ENCODE results near the gene SLC15A3.
"Not testable (repeated sequence)": the region's sequence is repeated elsewhere in the genome, so short reads cannot be mapped to it uniquely, and the experiment has no call there.

Gene SLC15A3

GRCh38 chr11:60974726-60975125, 22.8 kb upstream of the SLC15A3 start:
- DNase-seq (ENCODE audit: low read depth) = no peak

- not testable (repeated sequence) for DNase-seq (ENCODE audit: low read depth)
These were observed 22.3 kb upstream of the SLC15A3 start for GRCh38 chr11:60974316-60974715.

- DNase-seq (ENCODE audit: low read depth) = no peak
These were observed 21.7 kb upstream of the SLC15A3 start for GRCh38 chr11:60973699-60974098.

- DNase-seq (ENCODE audit: low read depth) = no peak
These were observed 20.4 kb upstream of the SLC15A3 start for GRCh38 chr11:60972182-60973030.

GRCh38 chr11:60971520-60971919, 19.5 kb upstream of the SLC15A3 start, which contains the start of gene CD6:
CD6 (plus strand) TSS chr11:60971680; CDS start chr11:60971866, 186 bp downstream.
- no peak for DNase-seq (ENCODE audit: low read depth)

GRCh38 chr11:60970890-60971289, 18.9 kb upstream of the SLC15A3 start:
- DNase-seq (ENCODE audit: low read depth) = no peak

GRCh38 chr11:60970369-60970774, 18.4 kb upstream of the SLC15A3 start:
- DNase-seq (ENCODE audit: low read depth) = no peak

- no peak for DNase-seq (ENCODE audit: low read depth)
These were observed 16.2 kb upstream of the SLC15A3 start for GRCh38 chr11:60968223-60968622.

GRCh38 chr11:60966890-60967289, 14.9 kb upstream of the SLC15A3 start:
- no peak for DNase-seq (ENCODE audit: low read depth)

GRCh38 chr11:60964801-60965200, 12.8 kb upstream of the SLC15A3 start:
- no peak for DNase-seq (ENCODE audit: low read depth)

- no peak for DNase-seq (ENCODE audit: low read depth)
These were observed 8.4 kb upstream of the SLC15A3 start for GRCh38 chr11:60960405-60960804.

- no peak for DNase-seq (ENCODE audit: low read depth)
These were observed 7.5 kb upstream of the SLC15A3 start for GRCh38 chr11:60959431-60959830.

GRCh38 chr11:60957188-60957587, 5.2 kb upstream of the SLC15A3 start:
- DNase-seq (ENCODE audit: low read depth) = no peak

GRCh38 chr11:60955571-60955970, 3.6 kb upstream of the SLC15A3 start:
- no peak for DNase-seq (ENCODE audit: low read depth)

GRCh38 chr11:60954421-60954820, 2.4 kb upstream of the SLC15A3 start:
- DNase-seq (ENCODE audit: low read depth) = no peak

GRCh38 chr11:60953781-60954180, 1.8 kb upstream of the SLC15A3 start:
- DNase-seq (ENCODE audit: low read depth) = no peak

GRCh38 chr11:60952742-60953170, 780 bp upstream of the SLC15A3 start:
- DNase-seq (ENCODE audit: low read depth) = no peak

GRCh38 chr11:60951606-60951903, 421 bp downstream of the SLC15A3 start:
- DNase-seq (ENCODE audit: low read depth) = no peak

GRCh38 chr11:60950933-60951605, 907 bp downstream of the SLC15A3 start:
- no peak for DNase-seq (ENCODE audit: low read depth)

- DNase-seq (ENCODE audit: low read depth) = no peak
These were observed 2.0 kb downstream of the SLC15A3 start for GRCh38 chr11:60950024-60950423.

GRCh38 chr11:60948250-60948649, 3.7 kb downstream of the SLC15A3 start:
- no peak for DNase-seq (ENCODE audit: low read depth)

GRCh38 chr11:60947700-60948099, 4.3 kb downstream of the SLC15A3 start:
- no peak for DNase-seq (ENCODE audit: low read depth)

GRCh38 chr11:60946601-60947264, 5.2 kb downstream of the SLC15A3 start:
- no peak for DNase-seq (ENCODE audit: low read depth)

Data from CMK (cell line).